A549 (cell line): ENCODE results near the gene POU2F3.

ENCODE experiments used
- EP300 ChIP-seq, 2 experiments: fragments of >200 bp; sonication (Bioruptor Twin); formaldehyde crosslinking; IDR thresholded peaks; 2 replicates in 1 of 2; 3 replicates in 1 of 2; pipeline ENCODE4 v1.6.1; 2016 to 2017
- FOSL2 ChIP-seq, 2 experiments: fragments of 450-650 bp in 1 of 2; fragments of >200 bp in 1 of 2; sonication (Bioruptor Twin) in 1 of 2; formaldehyde crosslinking; IDR thresholded peaks; 2 replicates each; pipeline versions ENCODE4 v1.5.0 to v1.6.1; 2016 to 2020; ENCODE audit warnings: mild to moderate bottlenecking in 1 of 2, moderate library complexity in 1 of 2
- POLR2A ChIP-seq: IDR thresholded peaks from 2 replicates; pipeline ENCODE4 v1.6.1; 2012; ENCODE audit warnings: mild to moderate bottlenecking, low read length
- TFCP2L1 ChIP-seq: fragments of 250-450 bp; sonication (Bioruptor Pico); IDR thresholded peaks from 2 replicates; pipeline ENCODE4 v1.5.0; 2021; ENCODE audit warnings: mild to moderate bottlenecking
- TF ChIP-seq, protein P1 (sequence below): fragments of >200 bp; sonication (Bioruptor Twin); formaldehyde crosslinking; IDR thresholded peaks from 3 replicates; pipeline ENCODE4 v1.5.1; 2016
- TF ChIP-seq, protein P2 (sequence below): fragments of 250-450 bp; sonication (Bioruptor Pico); IDR thresholded peaks from 2 replicates; pipeline ENCODE4 v1.5.0; 2021; ENCODE audit warnings: mild to moderate bottlenecking, moderate library complexity, borderline replicate concordance
- TF ChIP-seq, protein P3 (sequence below): fragments of >200 bp; sonication (Bioruptor Twin); formaldehyde crosslinking; IDR thresholded peaks from 3 replicates; pipeline ENCODE4 v1.6.1; 2016
- TF ChIP-seq, protein P4 (sequence below): IDR thresholded peaks from 2 replicates; pipeline ENCODE4 v1.6.1; 2012; ENCODE audit warnings: low read depth, borderline replicate concordance
- TF ChIP-seq, protein P5 (sequence below): IDR thresholded peaks from 2 replicates; pipeline ENCODE4 v1.6.1; 2012

DNA sequence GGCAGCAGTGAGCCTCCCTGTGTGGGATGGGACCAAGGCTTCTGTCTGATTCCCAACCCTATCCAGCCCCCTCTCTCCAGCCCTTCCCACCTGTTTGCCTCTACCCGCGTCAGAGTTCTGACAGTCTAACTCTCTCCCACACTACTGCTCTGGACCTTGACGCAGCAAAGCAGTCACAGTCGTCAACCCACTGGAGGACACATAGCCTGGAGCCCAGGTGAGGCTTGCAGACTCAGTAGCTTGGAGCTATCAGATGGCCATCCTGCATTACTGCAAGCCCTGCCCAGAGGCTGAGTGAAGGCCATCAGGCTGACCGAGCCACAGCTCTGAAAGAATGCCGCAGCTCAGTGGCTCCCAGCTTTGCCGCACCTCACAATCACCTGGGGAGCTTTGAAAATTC lies 25.4 kb upstream of the POU2F3 start:
- TF ChIP-seq, protein P1, sequence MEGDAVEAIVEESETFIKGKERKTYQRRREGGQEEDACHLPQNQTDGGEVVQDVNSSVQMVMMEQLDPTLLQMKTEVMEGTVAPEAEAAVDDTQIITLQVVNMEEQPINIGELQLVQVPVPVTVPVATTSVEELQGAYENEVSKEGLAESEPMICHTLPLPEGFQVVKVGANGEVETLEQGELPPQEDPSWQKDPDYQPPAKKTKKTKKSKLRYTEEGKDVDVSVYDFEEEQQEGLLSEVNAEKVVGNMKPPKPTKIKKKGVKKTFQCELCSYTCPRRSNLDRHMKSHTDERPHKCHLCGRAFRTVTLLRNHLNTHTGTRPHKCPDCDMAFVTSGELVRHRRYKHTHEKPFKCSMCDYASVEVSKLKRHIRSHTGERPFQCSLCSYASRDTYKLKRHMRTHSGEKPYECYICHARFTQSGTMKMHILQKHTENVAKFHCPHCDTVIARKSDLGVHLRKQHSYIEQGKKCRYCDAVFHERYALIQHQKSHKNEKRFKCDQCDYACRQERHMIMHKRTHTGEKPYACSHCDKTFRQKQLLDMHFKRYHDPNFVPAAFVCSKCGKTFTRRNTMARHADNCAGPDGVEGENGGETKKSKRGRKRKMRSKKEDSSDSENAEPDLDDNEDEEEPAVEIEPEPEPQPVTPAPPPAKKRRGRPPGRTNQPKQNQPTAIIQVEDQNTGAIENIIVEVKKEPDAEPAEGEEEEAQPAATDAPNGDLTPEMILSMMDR = no peak
- TF ChIP-seq, protein P2, sequence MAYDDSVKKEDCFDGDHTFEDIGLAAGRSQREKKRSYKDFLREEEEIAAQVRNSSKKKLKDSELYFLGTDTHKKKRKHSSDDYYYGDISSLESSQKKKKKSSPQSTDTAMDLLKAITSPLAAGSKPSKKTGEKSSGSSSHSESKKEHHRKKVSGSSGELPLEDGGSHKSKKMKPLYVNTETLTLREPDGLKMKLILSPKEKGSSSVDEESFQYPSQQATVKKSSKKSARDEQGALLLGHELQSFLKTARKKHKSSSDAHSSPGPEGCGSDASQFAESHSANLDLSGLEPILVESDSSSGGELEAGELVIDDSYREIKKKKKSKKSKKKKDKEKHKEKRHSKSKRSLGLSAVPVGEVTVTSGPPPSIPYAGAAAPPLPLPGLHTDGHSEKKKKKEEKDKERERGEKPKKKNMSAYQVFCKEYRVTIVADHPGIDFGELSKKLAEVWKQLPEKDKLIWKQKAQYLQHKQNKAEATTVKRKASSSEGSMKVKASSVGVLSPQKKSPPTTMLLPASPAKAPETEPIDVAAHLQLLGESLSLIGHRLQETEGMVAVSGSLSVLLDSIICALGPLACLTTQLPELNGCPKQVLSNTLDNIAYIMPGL = no peak
- TF ChIP-seq FOSL2 (IDR thresholded peaks at IDR 0.05) (no peak), FOSL2 (CRISPR knock-in tag; IDR thresholded peaks at IDR 0.05) (no peak), POLR2A (no peak), TFCP2L1 (CRISPR knock-in tag) (no peak), EP300 (IDR thresholded peaks at IDR 0.05) (no peak)
- TF ChIP-seq, protein P3, sequence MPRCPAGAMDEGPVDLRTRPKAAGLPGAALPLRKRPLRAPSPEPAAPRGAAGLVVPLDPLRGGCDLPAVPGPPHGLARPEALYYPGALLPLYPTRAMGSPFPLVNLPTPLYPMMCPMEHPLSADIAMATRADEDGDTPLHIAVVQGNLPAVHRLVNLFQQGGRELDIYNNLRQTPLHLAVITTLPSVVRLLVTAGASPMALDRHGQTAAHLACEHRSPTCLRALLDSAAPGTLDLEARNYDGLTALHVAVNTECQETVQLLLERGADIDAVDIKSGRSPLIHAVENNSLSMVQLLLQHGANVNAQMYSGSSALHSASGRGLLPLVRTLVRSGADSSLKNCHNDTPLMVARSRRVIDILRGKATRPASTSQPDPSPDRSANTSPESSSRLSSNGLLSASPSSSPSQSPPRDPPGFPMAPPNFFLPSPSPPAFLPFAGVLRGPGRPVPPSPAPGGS = no peak
- TF ChIP-seq, protein P4, sequence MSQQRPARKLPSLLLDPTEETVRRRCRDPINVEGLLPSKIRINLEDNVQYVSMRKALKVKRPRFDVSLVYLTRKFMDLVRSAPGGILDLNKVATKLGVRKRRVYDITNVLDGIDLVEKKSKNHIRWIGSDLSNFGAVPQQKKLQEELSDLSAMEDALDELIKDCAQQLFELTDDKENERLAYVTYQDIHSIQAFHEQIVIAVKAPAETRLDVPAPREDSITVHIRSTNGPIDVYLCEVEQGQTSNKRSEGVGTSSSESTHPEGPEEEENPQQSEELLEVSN = no peak
- TF ChIP-seq, protein P5, sequence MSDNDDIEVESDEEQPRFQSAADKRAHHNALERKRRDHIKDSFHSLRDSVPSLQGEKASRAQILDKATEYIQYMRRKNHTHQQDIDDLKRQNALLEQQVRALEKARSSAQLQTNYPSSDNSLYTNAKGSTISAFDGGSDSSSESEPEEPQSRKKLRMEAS = no peak
